HEK293 (cell line): ENCODE measurements around the gene DNASE1.

Source experiments
- KLF1 ChIP-seq: fragments of 450-650 bp; formaldehyde crosslinking; IDR thresholded peaks from 2 replicates; pipeline ENCODE4 v1.5.1; 2016; ENCODE audit warnings: missing biosample characterization, missing genetic modification characterization
- MZF1 ChIP-seq: fragments of 450-650 bp; formaldehyde crosslinking; IDR thresholded peaks from 2 replicates; pipeline ENCODE4 v1.5.1; 2017; ENCODE audit warnings: missing biosample characterization, missing genetic modification characterization, borderline replicate concordance
- REPIN1 ChIP-seq: fragments of 450-650 bp; formaldehyde crosslinking; IDR thresholded peaks from 2 replicates; pipeline ENCODE4 v1.5.1; 2017; ENCODE audit warnings: missing biosample characterization, missing genetic modification characterization, low read depth
- SCRT1 ChIP-seq: fragments of 450-650 bp; formaldehyde crosslinking; IDR thresholded peaks from 2 replicates; pipeline ENCODE4 v1.5.1; 2016; ENCODE audit warnings: missing biosample characterization, missing genetic modification characterization, borderline replicate concordance
- SCRT2 ChIP-seq: fragments of 450-650 bp; formaldehyde crosslinking; IDR thresholded peaks from 2 replicates; pipeline ENCODE4 v1.5.1; 2016; ENCODE audit warnings: missing biosample characterization, missing genetic modification characterization
- SP2 ChIP-seq: fragments of 450-650 bp; formaldehyde crosslinking; IDR thresholded peaks from 2 replicates; pipeline ENCODE4 v1.5.1; 2016; ENCODE audit warnings: missing biosample characterization, missing genetic modification characterization
- ZNF214 ChIP-seq: fragments of 450-650 bp; formaldehyde crosslinking; IDR thresholded peaks from 2 replicates; pipeline ENCODE4 v1.5.1; 2017; ENCODE audit warnings: missing biosample characterization, mild to moderate bottlenecking, missing genetic modification characterization, borderline replicate concordance
- ZNF223 ChIP-seq: fragments of 450-650 bp; formaldehyde crosslinking; IDR thresholded peaks from 2 replicates; pipeline ENCODE4 v1.5.1; 2016; ENCODE audit warnings: missing biosample characterization, missing genetic modification characterization
- ZNF24 ChIP-seq: fragments of 450-650 bp; formaldehyde crosslinking; IDR thresholded peaks from 2 replicates; pipeline ENCODE4 v1.5.1; 2016; ENCODE audit warnings: missing biosample characterization, missing genetic modification characterization
- ZNF335 ChIP-seq: fragments of 450-650 bp; formaldehyde crosslinking; conservative IDR thresholded peaks from 2 replicates; pipeline ENCODE4 v1.5.1; 2016; ENCODE audit warnings: missing biosample characterization, missing genetic modification characterization
- ZNF677 ChIP-seq: fragments of 450-650 bp; IDR thresholded peaks from 2 replicates; pipeline ENCODE4 v1.5.0; 2018; ENCODE audit warnings: missing biosample characterization, mild to moderate bottlenecking, missing genetic modification characterization, moderate library complexity
- ZNF707 ChIP-seq: fragments of 450-650 bp; formaldehyde crosslinking; IDR thresholded peaks from 2 replicates; pipeline ENCODE4 v1.5.1; 2016; ENCODE audit warnings: missing biosample characterization, missing genetic modification characterization
- ZNF747 ChIP-seq: fragments of 450-650 bp; formaldehyde crosslinking; IDR thresholded peaks from 2 replicates; pipeline ENCODE4 v1.5.1; 2016; ENCODE audit warnings: missing biosample characterization, missing genetic modification characterization
- ZNF768 ChIP-seq: fragments of 450-650 bp; formaldehyde crosslinking; IDR thresholded peaks from 2 replicates; pipeline ENCODE4 v1.5.1; 2018; ENCODE audit warnings: missing biosample characterization, mild to moderate bottlenecking, missing genetic modification characterization
- ZNF792 ChIP-seq: fragments of 450-650 bp; formaldehyde crosslinking; IDR thresholded peaks from 2 replicates; pipeline ENCODE4 v1.5.1; 2016; ENCODE audit warnings: missing biosample characterization, missing genetic modification characterization
- TF ChIP-seq, protein P1 (sequence below): fragments of 450-650 bp; formaldehyde crosslinking; IDR thresholded peaks from 2 replicates; pipeline ENCODE4 v1.5.1; 2017; ENCODE audit warnings: missing biosample characterization, missing genetic modification characterization
- TF ChIP-seq, protein P2 (sequence below): fragments of 450-650 bp; formaldehyde crosslinking; IDR thresholded peaks from 2 replicates; pipeline ENCODE4 v1.5.1; 2016; ENCODE audit warnings: missing biosample characterization, missing genetic modification characterization
- TF ChIP-seq, protein P3 (sequence below): fragments of 450-650 bp; formaldehyde crosslinking; IDR thresholded peaks from 2 replicates; pipeline ENCODE4 v1.5.1; 2017; ENCODE audit warnings: missing biosample characterization, missing genetic modification characterization
- TF ChIP-seq, protein P4 (sequence below): fragments of 450-650 bp; formaldehyde crosslinking; IDR thresholded peaks from 2 replicates; pipeline ENCODE4 v1.5.1; 2016; ENCODE audit warnings: missing biosample characterization, missing genetic modification characterization
- TF ChIP-seq, protein P5 (sequence below): fragments of 450-650 bp; formaldehyde crosslinking; IDR thresholded peaks from 2 replicates; pipeline ENCODE4 v1.5.1; 2016; ENCODE audit warnings: missing biosample characterization, missing genetic modification characterization
- TF ChIP-seq, protein P6 (sequence below): fragments of 450-650 bp; formaldehyde crosslinking; IDR thresholded peaks from 2 replicates; pipeline ENCODE4 v1.5.1; 2016; ENCODE audit warnings: missing biosample characterization, missing genetic modification characterization
- TF ChIP-seq, protein P7 (sequence below): fragments of 450-650 bp; formaldehyde crosslinking; IDR thresholded peaks from 2 replicates; pipeline ENCODE4 v1.5.1; 2016; ENCODE audit warnings: missing biosample characterization, missing genetic modification characterization
- TF ChIP-seq, protein P8 (sequence below): fragments of 450-650 bp; formaldehyde crosslinking; IDR thresholded peaks from 2 replicates; pipeline ENCODE4 v1.5.1; 2016; ENCODE audit warnings: missing biosample characterization, missing genetic modification characterization

DNASE1 gene

DNA sequence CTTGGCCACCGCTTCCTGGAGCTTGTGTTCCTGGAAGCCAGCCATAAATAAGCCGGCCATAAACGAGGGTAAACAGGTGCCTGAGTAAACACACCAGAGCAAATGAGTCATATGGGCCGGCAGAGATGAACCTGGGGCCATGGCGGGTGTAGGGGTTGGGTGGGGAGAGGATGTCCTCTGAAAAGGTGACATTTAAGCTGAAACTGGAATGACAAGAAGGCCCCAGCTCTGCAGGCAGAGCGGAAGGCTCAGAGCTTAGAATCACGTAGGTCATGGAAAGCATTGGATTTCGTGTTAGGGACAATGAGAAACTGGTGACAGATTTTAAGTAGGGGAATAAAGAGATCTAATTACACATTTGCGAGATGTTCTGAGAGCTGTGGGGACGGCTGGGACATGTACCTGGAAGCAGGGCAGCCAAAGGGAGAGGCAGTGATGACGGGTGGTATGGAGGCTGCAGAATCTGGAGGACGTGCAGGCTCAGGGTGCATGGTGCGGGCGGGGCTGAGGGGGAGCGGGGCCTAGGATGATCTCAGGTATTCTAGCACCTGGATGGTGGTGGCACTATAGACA, 8.1 kb upstream of the DNASE1 start (continued):
- TF ChIP-seq MZF1 (tag by site-specific recombination) (no peak), ZNF768 (tag by site-specific recombination) (no peak), ZNF792 (tag by site-specific recombination) (peak; percentile 96), SCRT1 (tag by site-specific recombination) (peak; percentile 87), KLF1 (no peak), ZNF707 (tag by site-specific recombination) (no peak), ZNF24 (tag by site-specific recombination) (no peak), REPIN1 (tag by site-specific recombination) (no peak), SP2 (tag by site-specific recombination) (no peak), ZNF677 (tag by site-specific recombination) (no peak), ZNF223 (tag by site-specific recombination) (no peak), ZNF214 (tag by site-specific recombination) (no peak), ZNF335 (tag by site-specific recombination) (peak; percentile 57; the same call in 1 of the 2 replicates), ZNF747 (tag by site-specific recombination) (no peak), SCRT2 (tag by site-specific recombination) (peak; percentile 98)
- TF ChIP-seq, protein P1, sequence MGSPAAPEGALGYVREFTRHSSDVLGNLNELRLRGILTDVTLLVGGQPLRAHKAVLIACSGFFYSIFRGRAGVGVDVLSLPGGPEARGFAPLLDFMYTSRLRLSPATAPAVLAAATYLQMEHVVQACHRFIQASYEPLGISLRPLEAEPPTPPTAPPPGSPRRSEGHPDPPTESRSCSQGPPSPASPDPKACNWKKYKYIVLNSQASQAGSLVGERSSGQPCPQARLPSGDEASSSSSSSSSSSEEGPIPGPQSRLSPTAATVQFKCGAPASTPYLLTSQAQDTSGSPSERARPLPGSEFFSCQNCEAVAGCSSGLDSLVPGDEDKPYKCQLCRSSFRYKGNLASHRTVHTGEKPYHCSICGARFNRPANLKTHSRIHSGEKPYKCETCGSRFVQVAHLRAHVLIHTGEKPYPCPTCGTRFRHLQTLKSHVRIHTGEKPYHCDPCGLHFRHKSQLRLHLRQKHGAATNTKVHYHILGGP (tag by site-specific recombination), result no peak
- TF ChIP-seq, protein P2, sequence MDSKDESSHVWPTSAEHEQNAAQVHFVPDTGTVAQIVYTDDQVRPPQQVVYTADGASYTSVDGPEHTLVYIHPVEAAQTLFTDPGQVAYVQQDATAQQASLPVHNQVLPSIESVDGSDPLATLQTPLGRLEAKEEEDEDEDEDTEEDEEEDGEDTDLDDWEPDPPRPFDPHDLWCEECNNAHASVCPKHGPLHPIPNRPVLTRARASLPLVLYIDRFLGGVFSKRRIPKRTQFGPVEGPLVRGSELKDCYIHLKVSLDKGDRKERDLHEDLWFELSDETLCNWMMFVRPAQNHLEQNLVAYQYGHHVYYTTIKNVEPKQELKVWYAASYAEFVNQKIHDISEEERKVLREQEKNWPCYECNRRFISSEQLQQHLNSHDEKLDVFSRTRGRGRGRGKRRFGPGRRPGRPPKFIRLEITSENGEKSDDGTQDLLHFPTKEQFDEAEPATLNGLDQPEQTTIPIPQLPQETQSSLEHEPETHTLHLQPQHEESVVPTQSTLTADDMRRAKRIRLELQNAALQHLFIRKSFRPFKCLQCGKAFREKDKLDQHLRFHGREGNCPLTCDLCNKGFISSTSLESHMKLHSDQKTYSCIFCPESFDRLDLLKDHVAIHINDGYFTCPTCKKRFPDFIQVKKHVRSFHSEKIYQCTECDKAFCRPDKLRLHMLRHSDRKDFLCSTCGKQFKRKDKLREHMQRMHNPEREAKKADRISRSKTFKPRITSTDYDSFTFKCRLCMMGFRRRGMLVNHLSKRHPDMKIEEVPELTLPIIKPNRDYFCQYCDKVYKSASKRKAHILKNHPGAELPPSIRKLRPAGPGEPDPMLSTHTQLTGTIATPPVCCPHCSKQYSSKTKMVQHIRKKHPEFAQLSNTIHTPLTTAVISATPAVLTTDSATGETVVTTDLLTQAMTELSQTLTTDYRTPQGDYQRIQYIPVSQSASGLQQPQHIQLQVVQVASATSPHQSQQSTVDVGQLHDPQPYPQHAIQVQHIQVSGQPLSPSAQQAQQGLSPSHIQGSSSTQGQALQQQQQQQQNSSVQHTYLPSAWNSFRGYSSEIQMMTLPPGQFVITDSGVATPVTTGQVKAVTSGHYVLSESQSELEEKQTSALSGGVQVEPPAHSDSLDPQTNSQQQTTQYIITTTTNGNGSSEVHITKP (tag by site-specific recombination), result 0 out of 2 replicates have a peak, but pooled peaks have one; percentile 33
- TF ChIP-seq, protein P3, sequence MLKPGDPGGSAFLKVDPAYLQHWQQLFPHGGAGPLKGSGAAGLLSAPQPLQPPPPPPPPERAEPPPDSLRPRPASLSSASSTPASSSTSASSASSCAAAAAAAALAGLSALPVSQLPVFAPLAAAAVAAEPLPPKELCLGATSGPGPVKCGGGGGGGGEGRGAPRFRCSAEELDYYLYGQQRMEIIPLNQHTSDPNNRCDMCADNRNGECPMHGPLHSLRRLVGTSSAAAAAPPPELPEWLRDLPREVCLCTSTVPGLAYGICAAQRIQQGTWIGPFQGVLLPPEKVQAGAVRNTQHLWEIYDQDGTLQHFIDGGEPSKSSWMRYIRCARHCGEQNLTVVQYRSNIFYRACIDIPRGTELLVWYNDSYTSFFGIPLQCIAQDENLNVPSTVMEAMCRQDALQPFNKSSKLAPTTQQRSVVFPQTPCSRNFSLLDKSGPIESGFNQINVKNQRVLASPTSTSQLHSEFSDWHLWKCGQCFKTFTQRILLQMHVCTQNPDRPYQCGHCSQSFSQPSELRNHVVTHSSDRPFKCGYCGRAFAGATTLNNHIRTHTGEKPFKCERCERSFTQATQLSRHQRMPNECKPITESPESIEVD (tag by site-specific recombination), result no peak
- TF ChIP-seq, protein P4, sequence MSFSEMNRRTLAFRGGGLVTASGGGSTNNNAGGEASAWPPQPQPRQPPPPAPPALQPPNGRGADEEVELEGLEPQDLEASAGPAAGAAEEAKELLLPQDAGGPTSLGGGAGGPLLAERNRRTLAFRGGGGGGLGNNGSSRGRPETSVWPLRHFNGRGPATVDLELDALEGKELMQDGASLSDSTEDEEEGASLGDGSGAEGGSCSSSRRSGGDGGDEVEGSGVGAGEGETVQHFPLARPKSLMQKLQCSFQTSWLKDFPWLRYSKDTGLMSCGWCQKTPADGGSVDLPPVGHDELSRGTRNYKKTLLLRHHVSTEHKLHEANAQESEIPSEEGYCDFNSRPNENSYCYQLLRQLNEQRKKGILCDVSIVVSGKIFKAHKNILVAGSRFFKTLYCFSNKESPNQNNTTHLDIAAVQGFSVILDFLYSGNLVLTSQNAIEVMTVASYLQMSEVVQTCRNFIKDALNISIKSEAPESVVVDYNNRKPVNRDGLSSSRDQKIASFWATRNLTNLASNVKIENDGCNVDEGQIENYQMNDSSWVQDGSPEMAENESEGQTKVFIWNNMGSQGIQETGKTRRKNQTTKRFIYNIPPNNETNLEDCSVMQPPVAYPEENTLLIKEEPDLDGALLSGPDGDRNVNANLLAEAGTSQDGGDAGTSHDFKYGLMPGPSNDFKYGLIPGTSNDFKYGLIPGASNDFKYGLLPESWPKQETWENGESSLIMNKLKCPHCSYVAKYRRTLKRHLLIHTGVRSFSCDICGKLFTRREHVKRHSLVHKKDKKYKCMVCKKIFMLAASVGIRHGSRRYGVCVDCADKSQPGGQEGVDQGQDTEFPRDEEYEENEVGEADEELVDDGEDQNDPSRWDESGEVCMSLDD (tag by site-specific recombination), result no peak
- TF ChIP-seq, protein P5, sequence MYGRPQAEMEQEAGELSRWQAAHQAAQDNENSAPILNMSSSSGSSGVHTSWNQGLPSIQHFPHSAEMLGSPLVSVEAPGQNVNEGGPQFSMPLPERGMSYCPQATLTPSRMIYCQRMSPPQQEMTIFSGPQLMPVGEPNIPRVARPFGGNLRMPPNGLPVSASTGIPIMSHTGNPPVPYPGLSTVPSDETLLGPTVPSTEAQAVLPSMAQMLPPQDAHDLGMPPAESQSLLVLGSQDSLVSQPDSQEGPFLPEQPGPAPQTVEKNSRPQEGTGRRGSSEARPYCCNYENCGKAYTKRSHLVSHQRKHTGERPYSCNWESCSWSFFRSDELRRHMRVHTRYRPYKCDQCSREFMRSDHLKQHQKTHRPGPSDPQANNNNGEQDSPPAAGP (tag by site-specific recombination), result no peak
- TF ChIP-seq, protein P6, sequence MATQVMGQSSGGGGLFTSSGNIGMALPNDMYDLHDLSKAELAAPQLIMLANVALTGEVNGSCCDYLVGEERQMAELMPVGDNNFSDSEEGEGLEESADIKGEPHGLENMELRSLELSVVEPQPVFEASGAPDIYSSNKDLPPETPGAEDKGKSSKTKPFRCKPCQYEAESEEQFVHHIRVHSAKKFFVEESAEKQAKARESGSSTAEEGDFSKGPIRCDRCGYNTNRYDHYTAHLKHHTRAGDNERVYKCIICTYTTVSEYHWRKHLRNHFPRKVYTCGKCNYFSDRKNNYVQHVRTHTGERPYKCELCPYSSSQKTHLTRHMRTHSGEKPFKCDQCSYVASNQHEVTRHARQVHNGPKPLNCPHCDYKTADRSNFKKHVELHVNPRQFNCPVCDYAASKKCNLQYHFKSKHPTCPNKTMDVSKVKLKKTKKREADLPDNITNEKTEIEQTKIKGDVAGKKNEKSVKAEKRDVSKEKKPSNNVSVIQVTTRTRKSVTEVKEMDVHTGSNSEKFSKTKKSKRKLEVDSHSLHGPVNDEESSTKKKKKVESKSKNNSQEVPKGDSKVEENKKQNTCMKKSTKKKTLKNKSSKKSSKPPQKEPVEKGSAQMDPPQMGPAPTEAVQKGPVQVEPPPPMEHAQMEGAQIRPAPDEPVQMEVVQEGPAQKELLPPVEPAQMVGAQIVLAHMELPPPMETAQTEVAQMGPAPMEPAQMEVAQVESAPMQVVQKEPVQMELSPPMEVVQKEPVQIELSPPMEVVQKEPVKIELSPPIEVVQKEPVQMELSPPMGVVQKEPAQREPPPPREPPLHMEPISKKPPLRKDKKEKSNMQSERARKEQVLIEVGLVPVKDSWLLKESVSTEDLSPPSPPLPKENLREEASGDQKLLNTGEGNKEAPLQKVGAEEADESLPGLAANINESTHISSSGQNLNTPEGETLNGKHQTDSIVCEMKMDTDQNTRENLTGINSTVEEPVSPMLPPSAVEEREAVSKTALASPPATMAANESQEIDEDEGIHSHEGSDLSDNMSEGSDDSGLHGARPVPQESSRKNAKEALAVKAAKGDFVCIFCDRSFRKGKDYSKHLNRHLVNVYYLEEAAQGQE (tag by site-specific recombination), result no peak
- TF ChIP-seq, protein P7, sequence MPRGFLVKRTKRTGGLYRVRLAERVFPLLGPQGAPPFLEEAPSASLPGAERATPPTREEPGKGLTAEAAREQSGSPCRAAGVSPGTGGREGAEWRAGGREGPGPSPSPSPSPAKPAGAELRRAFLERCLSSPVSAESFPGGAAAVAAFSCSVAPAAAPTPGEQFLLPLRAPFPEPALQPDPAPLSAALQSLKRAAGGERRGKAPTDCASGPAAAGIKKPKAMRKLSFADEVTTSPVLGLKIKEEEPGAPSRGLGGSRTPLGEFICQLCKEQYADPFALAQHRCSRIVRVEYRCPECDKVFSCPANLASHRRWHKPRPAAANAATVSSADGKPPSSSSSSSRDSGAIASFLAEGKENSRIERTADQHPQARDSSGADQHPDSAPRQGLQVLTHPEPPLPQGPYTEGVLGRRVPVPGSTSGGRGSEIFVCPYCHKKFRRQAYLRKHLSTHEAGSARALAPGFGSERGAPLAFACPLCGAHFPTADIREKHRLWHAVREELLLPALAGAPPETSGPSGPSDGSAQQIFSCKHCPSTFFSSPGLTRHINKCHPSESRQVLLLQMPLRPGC (tag by site-specific recombination), result no peak
- TF ChIP-seq, protein P8, sequence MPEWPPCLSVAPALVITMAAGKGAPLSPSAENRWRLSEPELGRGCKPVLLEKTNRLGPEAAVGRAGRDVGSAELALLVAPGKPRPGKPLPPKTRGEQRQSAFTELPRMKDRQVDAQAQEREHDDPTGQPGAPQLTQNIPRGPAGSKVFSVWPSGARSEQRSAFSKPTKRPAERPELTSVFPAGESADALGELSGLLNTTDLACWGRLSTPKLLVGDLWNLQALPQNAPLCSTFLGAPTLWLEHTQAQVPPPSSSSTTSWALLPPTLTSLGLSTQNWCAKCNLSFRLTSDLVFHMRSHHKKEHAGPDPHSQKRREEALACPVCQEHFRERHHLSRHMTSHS (tag by site-specific recombination), result no peak
